ENCODE measurements around the gene PDE6B. TPM values are rescaled to one million over a fixed set of nuclear protein-coding genes. Genes with fewer than 3 reads are reported as not detected.

The PDE6B gene
- total RNA-seq, 1 donor from 2014 or later, result 4.2 TPM

DNA sequence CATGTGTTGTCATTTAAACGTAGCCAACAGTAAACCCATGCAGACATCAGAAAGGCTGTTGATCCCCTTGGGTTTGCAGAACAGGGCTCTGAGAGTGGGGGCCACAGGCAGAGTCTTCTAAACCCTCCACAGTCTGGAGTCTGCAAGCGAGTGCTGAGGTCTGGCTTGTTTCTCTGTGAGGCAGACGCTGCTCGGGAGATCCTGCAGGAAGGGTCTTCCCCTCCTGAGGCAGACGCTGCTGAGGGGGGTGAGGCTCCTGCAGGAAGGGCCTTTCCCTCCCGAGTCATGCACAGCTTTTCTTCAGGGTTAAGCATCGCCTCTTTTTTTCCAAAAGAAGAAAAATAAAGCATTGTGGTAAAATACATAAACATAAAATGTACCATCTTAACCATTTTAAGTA lies 17.1 kb upstream of the PDE6B start:
- no peaks in the 10 kb centered on the region for H3K36me3 ChIP-seq
- H3K27me3 ChIP-seq, result no peaks in the 10 kb centered on the region
- TF ChIP-seq POLR2AphosphoS5 (IDR thresholded peaks at IDR 0.05; ENCODE audit: insufficient read depth in 1 of 2, low read depth in 1 of 2), result no peak
- TF ChIP-seq, protein P1, sequence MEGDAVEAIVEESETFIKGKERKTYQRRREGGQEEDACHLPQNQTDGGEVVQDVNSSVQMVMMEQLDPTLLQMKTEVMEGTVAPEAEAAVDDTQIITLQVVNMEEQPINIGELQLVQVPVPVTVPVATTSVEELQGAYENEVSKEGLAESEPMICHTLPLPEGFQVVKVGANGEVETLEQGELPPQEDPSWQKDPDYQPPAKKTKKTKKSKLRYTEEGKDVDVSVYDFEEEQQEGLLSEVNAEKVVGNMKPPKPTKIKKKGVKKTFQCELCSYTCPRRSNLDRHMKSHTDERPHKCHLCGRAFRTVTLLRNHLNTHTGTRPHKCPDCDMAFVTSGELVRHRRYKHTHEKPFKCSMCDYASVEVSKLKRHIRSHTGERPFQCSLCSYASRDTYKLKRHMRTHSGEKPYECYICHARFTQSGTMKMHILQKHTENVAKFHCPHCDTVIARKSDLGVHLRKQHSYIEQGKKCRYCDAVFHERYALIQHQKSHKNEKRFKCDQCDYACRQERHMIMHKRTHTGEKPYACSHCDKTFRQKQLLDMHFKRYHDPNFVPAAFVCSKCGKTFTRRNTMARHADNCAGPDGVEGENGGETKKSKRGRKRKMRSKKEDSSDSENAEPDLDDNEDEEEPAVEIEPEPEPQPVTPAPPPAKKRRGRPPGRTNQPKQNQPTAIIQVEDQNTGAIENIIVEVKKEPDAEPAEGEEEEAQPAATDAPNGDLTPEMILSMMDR (IDR thresholded peaks at IDR 0.05), result no peak
- no peak for TF ChIP-seq POLR2A (IDR thresholded peaks at IDR 0.05)
- no peak overlapping the region for H3K27ac ChIP-seq
- H3K4me1 ChIP-seq, result no peaks in the 10 kb centered on the region
- H3K9me3 ChIP-seq, result no peaks in the 10 kb centered on the region
- no peak overlapping the region for H3K4me3 ChIP-seq
- DNase-seq (ENCODE audit: extremely low spot score in 2 of 2), result peak in 1 of 2 donors; percentile 29
- intact Hi-C loops (cut with DNase I), result no loop called here

DNA sequence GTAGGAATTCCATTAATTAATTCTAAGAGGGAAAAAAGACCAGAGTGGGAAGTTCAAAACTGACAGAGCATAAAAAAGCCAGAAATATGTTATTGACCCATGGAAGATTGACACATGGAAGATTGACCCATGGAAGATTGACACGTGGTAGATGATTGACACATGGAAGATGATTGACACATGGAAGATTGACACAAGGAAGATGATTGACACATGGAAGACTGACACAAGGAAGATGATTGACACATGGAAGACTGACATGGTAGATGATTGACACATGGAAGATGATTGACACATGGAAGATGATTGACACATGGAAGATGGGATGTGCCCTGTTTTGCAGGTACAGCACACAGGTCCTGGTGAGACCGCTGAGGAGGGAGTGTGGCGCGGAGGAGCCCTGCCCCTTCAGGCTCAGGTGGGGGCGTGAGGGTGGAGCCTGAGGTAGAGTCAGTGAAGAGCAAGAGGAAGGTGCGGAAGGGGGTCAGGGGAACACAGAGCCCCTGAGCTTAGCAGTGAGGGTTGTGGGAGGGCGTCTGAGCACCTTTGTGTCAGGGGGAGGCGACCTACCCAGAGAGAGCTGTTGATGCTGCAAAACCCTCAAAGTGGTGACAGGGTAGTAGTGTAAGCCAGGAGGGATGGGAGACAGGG lies 15.8 kb upstream of the PDE6B start:
- Histone ChIP-seq H3K4me3 (no peak overlapping the region), H3K27me3 (no peaks in the 10 kb centered on the region), H3K36me3 (no peaks in the 10 kb centered on the region), H3K9me3 (no peaks in the 10 kb centered on the region), H3K27ac (no peak overlapping the region), H3K4me1 (no peaks in the 10 kb centered on the region)
- intact Hi-C loops (cut with DNase I), result no loop called here
- no peak for TF ChIP-seq POLR2AphosphoS5 (IDR thresholded peaks at IDR 0.05; ENCODE audit: insufficient read depth in 1 of 2, low read depth in 1 of 2)
- no peak for TF ChIP-seq POLR2A (IDR thresholded peaks at IDR 0.05)
- TF ChIP-seq, protein P1 (IDR thresholded peaks at IDR 0.05), result no peak
- no peak for DNase-seq (ENCODE audit: extremely low spot score in 2 of 2)

DNA sequence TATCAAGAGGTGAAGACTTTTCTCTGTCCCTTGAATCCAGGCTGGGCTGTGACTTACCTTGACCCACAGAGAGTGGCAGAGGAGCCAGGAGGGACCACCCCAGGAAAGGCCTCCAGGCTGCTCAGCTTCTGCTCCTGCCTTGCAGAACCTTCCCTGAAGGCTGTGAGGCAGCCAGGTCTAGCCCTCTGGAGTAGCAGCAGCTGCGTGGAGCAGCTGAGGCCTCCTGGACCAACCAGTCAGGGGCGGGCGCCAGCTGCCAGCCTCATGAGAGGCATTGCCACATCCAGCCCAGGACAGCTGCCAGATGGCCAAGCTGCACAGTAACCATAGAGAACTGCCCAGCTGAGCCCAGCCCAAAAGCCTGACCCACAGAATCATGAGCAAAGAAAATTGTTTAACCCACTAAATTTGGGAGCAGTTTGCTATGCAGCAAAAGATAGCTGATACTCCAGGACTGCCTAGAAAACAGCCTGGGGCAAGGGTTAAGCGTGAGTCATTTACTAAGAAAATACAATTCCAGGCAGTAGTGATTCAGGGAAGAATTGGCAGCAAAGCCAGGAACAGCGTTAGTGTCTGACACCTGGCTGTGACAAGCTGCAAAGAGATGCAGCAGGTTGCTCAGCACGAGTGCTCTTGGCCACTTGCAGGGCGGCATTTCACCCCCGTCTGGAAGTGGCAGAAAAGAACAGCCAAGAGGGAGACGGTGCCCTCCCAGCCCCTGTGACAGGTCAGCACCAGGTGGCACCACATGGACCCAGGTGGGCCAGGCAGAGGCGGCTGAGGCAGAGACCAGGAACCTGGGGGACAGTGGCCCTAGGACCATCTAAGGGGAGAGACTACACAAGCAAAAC lies 14.7 kb upstream of the PDE6B start:
- TF ChIP-seq, protein P1 (IDR thresholded peaks at IDR 0.05), result no peak
- peak in 1 of 2 donors; percentile 36 for TF ChIP-seq POLR2AphosphoS5 (IDR thresholded peaks at IDR 0.05; ENCODE audit: insufficient read depth in 1 of 2, low read depth in 1 of 2)
- no peak for TF ChIP-seq POLR2A (IDR thresholded peaks at IDR 0.05)
- H3K4me3 ChIP-seq, result no peak overlapping the region
- no peaks in the 10 kb centered on the region for H3K4me1 ChIP-seq
- H3K36me3 ChIP-seq, result no peaks in the 10 kb centered on the region
- no peaks in the 10 kb centered on the region for H3K9me3 ChIP-seq
- DNase-seq (ENCODE audit: extremely low spot score in 2 of 2), result peak in 1 of 2 donors; percentile 70
- intact Hi-C loops (cut with DNase I), result no loop called here
- no peak overlapping the region for H3K27ac ChIP-seq
- H3K27me3 ChIP-seq, result no peaks in the 10 kb centered on the region

DNA sequence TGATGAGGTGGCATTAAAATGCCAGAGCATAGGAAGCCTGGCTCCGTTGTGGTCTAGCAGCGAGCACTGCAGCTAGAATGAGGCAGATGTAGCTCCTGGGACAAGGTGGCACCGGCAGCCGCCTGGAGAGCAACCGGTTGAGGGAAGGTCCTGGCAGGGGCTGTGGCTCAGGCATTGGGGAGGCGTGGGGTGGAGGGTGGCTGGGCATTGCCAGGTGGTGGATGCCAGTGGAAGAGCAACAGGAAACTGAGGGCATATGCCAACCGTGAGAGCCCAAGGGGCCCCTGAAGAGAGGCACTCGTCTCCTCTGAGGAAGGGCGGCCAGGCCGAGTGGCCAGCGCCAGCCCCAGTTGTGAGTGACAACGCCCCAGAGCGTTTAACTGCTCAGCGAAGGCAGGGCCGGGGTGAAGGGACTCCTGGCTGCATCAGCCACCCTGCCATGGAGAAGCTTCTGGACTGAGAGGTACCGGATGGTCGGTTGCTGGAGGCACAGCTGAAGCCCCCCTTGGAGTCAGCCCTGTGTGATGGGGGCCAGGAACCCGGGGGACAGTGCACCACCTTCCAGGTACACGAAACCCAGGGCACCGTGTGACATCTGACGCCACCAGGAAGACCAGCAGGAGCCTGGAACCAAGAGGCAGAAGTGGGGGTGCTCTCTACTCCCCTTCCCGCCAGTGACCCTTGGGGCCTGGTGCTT lies 13.2 kb upstream of the PDE6B start:
- Histone ChIP-seq H3K27ac (no peak overlapping the region), H3K4me1 (no peaks in the 10 kb centered on the region), H3K9me3 (no peaks in the 10 kb centered on the region), H3K36me3 (no peaks in the 10 kb centered on the region), H3K27me3 (no peaks in the 10 kb centered on the region), H3K4me3 (no peak overlapping the region)
- DNase-seq (ENCODE audit: extremely low spot score in 2 of 2), result no peak
- intact Hi-C loops (cut with DNase I), result no loop called here
- TF ChIP-seq, protein P1 (IDR thresholded peaks at IDR 0.05), result no peak
- TF ChIP-seq POLR2A (IDR thresholded peaks at IDR 0.05), result no peak
- TF ChIP-seq POLR2AphosphoS5 (IDR thresholded peaks at IDR 0.05; ENCODE audit: insufficient read depth in 1 of 2, low read depth in 1 of 2), result no peak
